ENCODE measurements around the gene APC2.

The APC2 gene

DNA sequence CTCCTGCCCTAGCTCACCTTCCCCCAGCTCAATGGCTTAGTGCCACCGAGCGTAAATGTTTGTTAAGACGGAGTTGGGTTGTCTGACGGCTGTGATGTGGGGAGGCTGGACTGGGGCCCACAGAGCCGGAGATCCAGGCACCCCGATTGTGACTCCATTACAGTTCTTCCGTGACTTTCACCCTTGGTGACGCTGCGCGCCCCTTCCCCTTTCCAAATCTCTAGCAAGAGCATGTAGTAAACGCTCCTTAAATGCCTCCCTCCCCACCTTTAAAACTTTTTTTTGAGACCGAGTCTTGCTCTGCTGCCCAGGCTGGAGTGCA is 41.9 kb downstream of the APC2 start:
- no peak for DNase-seq (ENCODE audit: extremely low read depth, low read depth)
- TF ChIP-seq, protein P1, sequence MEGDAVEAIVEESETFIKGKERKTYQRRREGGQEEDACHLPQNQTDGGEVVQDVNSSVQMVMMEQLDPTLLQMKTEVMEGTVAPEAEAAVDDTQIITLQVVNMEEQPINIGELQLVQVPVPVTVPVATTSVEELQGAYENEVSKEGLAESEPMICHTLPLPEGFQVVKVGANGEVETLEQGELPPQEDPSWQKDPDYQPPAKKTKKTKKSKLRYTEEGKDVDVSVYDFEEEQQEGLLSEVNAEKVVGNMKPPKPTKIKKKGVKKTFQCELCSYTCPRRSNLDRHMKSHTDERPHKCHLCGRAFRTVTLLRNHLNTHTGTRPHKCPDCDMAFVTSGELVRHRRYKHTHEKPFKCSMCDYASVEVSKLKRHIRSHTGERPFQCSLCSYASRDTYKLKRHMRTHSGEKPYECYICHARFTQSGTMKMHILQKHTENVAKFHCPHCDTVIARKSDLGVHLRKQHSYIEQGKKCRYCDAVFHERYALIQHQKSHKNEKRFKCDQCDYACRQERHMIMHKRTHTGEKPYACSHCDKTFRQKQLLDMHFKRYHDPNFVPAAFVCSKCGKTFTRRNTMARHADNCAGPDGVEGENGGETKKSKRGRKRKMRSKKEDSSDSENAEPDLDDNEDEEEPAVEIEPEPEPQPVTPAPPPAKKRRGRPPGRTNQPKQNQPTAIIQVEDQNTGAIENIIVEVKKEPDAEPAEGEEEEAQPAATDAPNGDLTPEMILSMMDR (IDR thresholded peaks at IDR 0.05; ENCODE audit: low read depth, low read length), result no peak

GRCh38 chr19:1492474-1493006 is 42.6 kb downstream of the APC2 start:
- no peak for DNase-seq (ENCODE audit: extremely low read depth, low read depth)
- TF ChIP-seq, protein P1 (IDR thresholded peaks at IDR 0.05; ENCODE audit: low read depth, low read length), result no peak

GRCh38 chr19:1494115-1494815 is 44.3 kb downstream of the APC2 start:
- no peak for DNase-seq (ENCODE audit: extremely low read depth, low read depth)
- TF ChIP-seq, protein P1 (IDR thresholded peaks at IDR 0.05; ENCODE audit: low read depth, low read length), result no peak

DNA sequence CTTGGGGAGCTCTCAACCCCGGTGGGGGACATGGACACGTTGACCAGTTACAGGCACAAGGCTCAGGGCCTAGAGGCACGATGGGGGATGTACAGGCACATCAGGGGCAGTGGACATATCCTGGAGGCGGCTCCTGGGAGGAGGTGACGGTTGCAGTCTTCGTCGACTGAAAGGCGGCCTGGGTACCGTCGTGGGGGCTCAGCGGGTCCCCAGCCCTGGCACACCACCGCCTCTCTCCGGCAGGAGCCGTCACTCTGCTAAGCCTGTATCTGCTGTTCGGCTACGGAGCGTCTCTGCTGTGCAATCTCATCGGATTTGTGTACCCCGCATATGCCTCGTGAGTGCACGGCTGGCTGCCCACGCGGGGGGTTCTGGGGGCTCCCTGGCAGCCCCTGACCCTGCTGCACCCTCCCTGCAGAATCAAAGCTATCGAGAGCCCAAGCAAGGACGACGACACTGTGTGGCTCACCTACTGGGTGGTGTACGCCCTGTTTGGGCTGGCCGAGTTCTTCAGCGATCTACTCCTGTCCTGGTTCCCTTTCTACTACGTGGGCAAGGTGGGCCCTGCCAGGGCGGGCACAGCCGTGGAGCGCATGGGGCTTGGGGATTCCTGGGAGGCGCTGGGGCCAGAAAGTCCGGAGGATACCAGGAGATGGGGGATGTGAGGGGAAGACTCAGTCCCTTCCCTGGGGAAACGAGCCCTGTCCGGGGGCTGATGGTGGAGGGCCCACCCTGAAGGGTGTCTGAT is 45.3 kb downstream of the APC2 start:
- TF ChIP-seq, protein P1 (IDR thresholded peaks at IDR 0.05; ENCODE audit: low read depth, low read length), result no peak
- DNase-seq (ENCODE audit: extremely low read depth, low read depth), result no peak

GRCh38 chr19:1495799-1496713 is 46.1 kb downstream of the APC2 start:
- TF ChIP-seq, protein P1 (IDR thresholded peaks at IDR 0.05; ENCODE audit: low read depth, low read length), result no peak

GRCh38 chr19:1496714-1497577 is 47.0 kb downstream of the APC2 start:
- DNase-seq (ENCODE audit: extremely low read depth, low read depth), result no peak
- TF ChIP-seq, protein P1 (IDR thresholded peaks at IDR 0.05; ENCODE audit: low read depth, low read length), result no peak

More at GRCh38 chr19:1495799-1496713, 46.1 kb downstream of the APC2 start:
- no peak for DNase-seq (ENCODE audit: extremely low read depth, low read depth)

Measured in AG09319 (cell line).